ENCODE results near the gene PTPN2.
A peak's percentile ranks its signal among the peaks of the same experiment; 100 is the strongest.

The PTPN2 gene

GRCh38 chr18:12924616-12925015 is 40.6 kb upstream of the PTPN2 start:
- DNase-seq (ENCODE audit: low spot score), result no peak
- no peak for TF ChIP-seq CTCF (IDR thresholded peaks at IDR 0.05; ENCODE audit: extremely low read depth, missing control alignments)

DNA sequence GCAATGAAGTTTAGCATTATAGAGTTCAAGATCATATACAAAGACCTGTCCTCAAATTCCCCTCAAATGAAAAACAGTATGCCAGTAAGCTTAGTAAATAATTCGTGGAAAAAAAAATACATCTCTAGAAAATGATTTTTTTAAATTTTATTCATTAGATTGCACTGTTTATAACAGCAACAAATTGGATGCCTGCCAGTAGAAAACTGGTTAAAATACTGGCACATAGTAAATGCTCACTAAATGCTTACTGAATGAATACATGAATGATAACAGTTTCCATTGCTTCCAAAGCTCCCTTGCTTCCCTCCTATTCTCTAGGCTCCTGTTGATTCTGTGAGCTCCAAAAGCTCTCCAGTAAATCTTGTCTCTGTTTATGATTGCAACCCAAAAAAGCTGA is 38.2 kb upstream of the PTPN2 start:
- no peak for DNase-seq (ENCODE audit: low spot score)
- no peak for TF ChIP-seq CTCF (IDR thresholded peaks at IDR 0.05; ENCODE audit: extremely low read depth, missing control alignments)

DNA sequence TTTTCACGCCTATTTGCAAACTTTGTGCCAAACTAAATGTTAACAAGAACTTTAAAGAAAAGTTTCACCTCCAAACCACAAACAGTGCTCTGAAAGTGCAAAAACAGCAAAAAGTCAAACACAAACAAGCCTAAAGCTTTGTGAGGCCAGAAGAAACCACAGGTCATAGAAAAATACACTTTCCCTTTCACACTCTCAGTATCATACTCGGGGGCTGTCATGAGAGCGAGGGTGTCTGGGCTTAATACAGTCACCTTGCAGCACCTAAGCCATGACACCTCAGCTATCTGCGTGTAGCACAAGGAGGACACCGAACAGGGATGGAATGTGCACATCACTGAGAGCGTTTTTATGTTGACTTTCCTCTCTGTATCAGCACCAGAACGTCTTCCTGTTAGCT is 37.1 kb upstream of the PTPN2 start:
- no peak for TF ChIP-seq CTCF (IDR thresholded peaks at IDR 0.05; ENCODE audit: extremely low read depth, missing control alignments)
- DNase-seq (ENCODE audit: low spot score), result peak; percentile 54

GRCh38 chr18:12911929-12912703 is 28.1 kb upstream of the PTPN2 start:
- TF ChIP-seq CTCF (IDR thresholded peaks at IDR 0.05; ENCODE audit: extremely low read depth, missing control alignments), result no peak
- no peak for DNase-seq (ENCODE audit: low spot score)

- peak; percentile 78 for DNase-seq (ENCODE audit: low spot score)
- no peak for TF ChIP-seq CTCF (IDR thresholded peaks at IDR 0.05; ENCODE audit: extremely low read depth, missing control alignments)
These were observed 27.2 kb upstream of the PTPN2 start for GRCh38 chr18:12911025-12911928.

- no peak for DNase-seq (ENCODE audit: low spot score)
- TF ChIP-seq CTCF (IDR thresholded peaks at IDR 0.05; ENCODE audit: extremely low read depth, missing control alignments), result no peak
These were observed 24.7 kb upstream of the PTPN2 start for GRCh38 chr18:12908706-12909105.

Measured in GM20000 (cell line).